Testis (tissue), 2 donors: Measurements from ENCODE around the gene CELF4.

ENCODE experiments used
- POLR2A ChIP-seq: fragments of 450-650 bp; IDR thresholded peaks from one replicate; pipeline ENCODE4 v1.6.1; 2017; ENCODE audit warnings: antibody characterized with exemption, mild to moderate bottlenecking, moderate library complexity
- TF ChIP-seq, protein P1 (sequence below), 3 experiments: fragments of 450-650 bp in 2 of 3; fragments of 200-600 bp in 1 of 3; sonication (generic) in 1 of 3; IDR thresholded peaks; one replicate each; pipeline ENCODE4 v1.5.1; 2016 to 2019; ENCODE audit warnings: antibody characterized with exemption in 3 of 3, mild to moderate bottlenecking in 2 of 3, moderate library complexity in 1 of 3

- no peak for TF ChIP-seq POLR2A
- TF ChIP-seq, protein P1, sequence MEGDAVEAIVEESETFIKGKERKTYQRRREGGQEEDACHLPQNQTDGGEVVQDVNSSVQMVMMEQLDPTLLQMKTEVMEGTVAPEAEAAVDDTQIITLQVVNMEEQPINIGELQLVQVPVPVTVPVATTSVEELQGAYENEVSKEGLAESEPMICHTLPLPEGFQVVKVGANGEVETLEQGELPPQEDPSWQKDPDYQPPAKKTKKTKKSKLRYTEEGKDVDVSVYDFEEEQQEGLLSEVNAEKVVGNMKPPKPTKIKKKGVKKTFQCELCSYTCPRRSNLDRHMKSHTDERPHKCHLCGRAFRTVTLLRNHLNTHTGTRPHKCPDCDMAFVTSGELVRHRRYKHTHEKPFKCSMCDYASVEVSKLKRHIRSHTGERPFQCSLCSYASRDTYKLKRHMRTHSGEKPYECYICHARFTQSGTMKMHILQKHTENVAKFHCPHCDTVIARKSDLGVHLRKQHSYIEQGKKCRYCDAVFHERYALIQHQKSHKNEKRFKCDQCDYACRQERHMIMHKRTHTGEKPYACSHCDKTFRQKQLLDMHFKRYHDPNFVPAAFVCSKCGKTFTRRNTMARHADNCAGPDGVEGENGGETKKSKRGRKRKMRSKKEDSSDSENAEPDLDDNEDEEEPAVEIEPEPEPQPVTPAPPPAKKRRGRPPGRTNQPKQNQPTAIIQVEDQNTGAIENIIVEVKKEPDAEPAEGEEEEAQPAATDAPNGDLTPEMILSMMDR (IDR thresholded peaks at IDR 0.05) = no peak
Observed at GRCh38 chr18:37277804-37278203, 287.8 kb downstream of the CELF4 start.
